ENCODE results near the gene ENTREP3. TPM values are rescaled to one million over a fixed set of nuclear protein-coding genes. Genes with fewer than 3 reads are reported as not detected.

The ENTREP3 gene
- total and polyA plus RNA-seq, 8 donors: 6.7 to 14.4 (median 8.7) TPM

- 55 to 64% methylated on average over 10 of the region's 10 CpGs for WGBS, 2 donors
- no peak for TF ChIP-seq CTCF (IDR thresholded peaks at IDR 0.05)
- H3K36me3 ChIP-seq: no peaks in the 10 kb centered on the region
- intact Hi-C loops (cut with DNase I): loop anchor here in 1 of 3 donors (5.0 kb wide), 1 partner anchor 34 kb away; no protein-coding TSS in a partner anchor
- FAIRE-seq: no peak
- ATAC-seq: no peak
- H3K4me1 ChIP-seq: no peaks in the 10 kb centered on the region
- H3K27me3 ChIP-seq: no peaks in the 10 kb centered on the region
- H3K4me3 ChIP-seq: no peak overlapping the region
- no peak for DNase-seq
- H3K27ac ChIP-seq: no peak overlapping the region
- no peaks in the 10 kb centered on the region for H3K9me3 ChIP-seq
Measured at GRCh38 chr1:155278689-155279160, 23.4 kb upstream of the ENTREP3 start.

DNA sequence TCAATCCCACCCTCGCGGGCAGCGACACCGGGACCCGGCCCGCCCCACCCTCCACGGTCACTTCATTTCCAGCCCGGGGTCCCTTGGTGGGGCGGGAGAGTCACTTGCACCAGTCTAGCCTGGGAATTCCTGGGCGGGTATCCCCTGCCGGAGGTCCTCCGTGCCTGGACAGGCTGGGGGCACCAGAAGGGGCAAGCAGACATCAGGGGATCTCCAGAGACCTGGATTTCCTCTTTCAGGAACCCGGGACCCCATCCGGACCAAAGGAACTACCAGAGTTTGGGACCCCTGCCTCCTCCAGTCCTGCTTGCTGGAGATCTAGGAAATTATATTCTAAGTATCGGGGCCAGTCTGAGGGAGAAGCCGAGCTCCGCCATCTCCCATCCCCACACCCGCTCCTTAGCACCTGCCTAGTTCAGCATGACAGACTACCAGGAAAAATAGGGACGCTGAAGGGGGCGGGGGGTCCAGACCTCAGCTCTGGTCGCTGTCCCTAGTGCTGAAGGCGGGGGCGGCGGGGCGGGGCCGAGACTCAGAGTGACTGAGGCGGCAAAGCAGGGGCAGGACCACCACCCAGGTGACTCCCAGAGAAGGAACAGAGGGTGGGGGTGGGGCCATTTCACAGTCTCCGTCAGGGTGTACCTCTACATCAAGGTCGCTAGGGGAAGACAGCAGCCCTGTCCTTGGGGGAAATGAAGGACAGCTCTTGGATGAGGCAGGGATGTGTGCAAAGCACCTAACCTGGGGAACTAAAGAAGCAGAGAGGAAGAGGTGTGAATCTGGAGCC is 22.8 kb upstream of the ENTREP3 start:
- 1% methylated on average over 29 of the region's 29 CpGs for WGBS, 2 donors
- peak overlapping the region; percentile 52 to 91 (median 80) for H3K4me3 ChIP-seq
- no peaks in the 10 kb centered on the region for H3K4me1 ChIP-seq
- peak overlapping the region in 3 of 4 donors; percentile 28 to 55 (median 52) for H3K27ac ChIP-seq
- ATAC-seq (peak; percentile 13 to 39 (median 34)), FAIRE-seq (no peak), DNase-seq (peak; percentile 55 to 84 (median 66))
- no peaks in the 10 kb centered on the region for H3K9me3 ChIP-seq
- TF ChIP-seq CTCF (IDR thresholded peaks at IDR 0.05): peak in 1 of 4 donors; percentile 20
- no peaks in the 10 kb centered on the region for H3K27me3 ChIP-seq
- H3K36me3 ChIP-seq: no peaks in the 10 kb centered on the region
- intact Hi-C loops (cut with DNase I): loop anchor here in 1 of 3 donors (5.0 kb wide), 1 partner anchor 34 kb away; no protein-coding TSS in a partner anchor

GRCh38 chr1:155277070-155277901 is 22.0 kb upstream of the ENTREP3 start, which contains the start of gene HCN3:
HCN3 (plus strand) TSS chr1:155277463; CDS start chr1:155277591, 128 bp downstream.
- peak; percentile 75 to 87 (median 86) for ATAC-seq
- no peaks in the 10 kb centered on the region for H3K36me3 ChIP-seq
- no peak for FAIRE-seq
- intact Hi-C loops (cut with DNase I): loop anchor here in 1 of 3 donors (5.0 kb wide), 1 partner anchor 35 kb away; no protein-coding TSS in a partner anchor
- 1% methylated on average over 58 to 68 of the region's 68 CpGs for WGBS, 2 donors
- no peaks in the 10 kb centered on the region for H3K27me3 ChIP-seq
- TF ChIP-seq CTCF (IDR thresholded peaks at IDR 0.05): peak; percentile 45 to 56 (median 54)
- no peaks in the 10 kb centered on the region for H3K9me3 ChIP-seq
- H3K4me1 ChIP-seq: peaks cover 0 to 3% (median 3%) of the 10 kb centered on the region in 3 donors
- H3K27ac ChIP-seq: peak within 1 kb of the TSS; percentile 28 to 55 (median 48)
- DNase-seq: peak; percentile 96 to 99 (median 98)
- peak within 1 kb of the TSS; percentile 52 to 91 (median 80) for H3K4me3 ChIP-seq

DNA sequence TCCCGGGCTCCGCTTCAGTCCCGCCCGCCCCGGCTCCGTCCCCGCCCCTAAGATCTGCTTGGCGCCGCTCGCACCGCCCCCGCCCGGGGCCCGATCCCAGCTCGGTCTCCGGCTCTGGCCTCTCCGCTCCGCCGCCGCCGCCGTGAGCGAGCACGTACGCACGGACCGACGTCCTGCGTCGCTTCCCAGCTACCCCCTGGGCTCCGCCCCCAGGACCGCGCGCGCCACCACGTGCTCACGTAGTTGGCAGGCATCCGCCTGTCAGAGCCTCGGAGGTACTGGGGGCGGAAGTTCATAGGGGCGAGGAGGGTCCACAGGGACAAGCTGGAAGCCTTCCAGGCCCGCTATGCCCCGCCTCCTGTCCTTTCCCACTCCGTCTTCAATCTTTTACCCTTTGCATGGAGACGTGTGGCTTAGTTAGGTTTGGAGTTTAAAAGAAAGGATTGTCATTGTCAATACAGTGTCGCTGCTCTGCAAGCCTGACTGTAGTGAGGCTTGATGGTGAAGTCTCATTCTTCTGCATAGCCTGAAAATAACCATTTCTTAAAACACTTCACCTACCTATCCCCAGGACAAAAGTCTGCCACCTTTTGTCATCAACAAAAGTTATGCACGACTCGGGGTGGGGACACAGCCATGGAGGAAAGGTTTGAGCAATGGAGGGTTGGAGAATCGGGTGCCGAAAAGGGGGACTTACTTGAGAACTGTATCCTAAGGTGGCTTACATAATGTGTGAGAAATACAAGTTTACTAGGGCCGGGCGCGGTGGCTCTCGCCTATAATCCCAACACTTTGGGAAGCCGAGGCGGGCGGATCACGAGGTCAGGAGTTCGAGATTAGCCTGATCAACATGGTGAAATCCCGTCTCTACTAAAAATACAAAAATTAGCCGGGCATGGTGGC is 18.3 kb upstream of the ENTREP3 start, which contains the start of gene CLK2:
CLK2 (minus strand) TSS at position 162 of the 903 bp plus-strand sequence. CDS start 2,527 bp downstream, outside the sequence.
- peaks cover 0 to 12% (median 3%) of the 10 kb centered on the region in 3 donors for H3K4me1 ChIP-seq
- 10 to 12% methylated on average over 49 to 61 of the region's 61 CpGs for WGBS, 2 donors
- peak within 1 kb of the TSS; percentile 63 to 74 (median 67) for H3K4me3 ChIP-seq
- H3K9me3 ChIP-seq: no peaks in the 10 kb centered on the region
- peak within 1 kb of the TSS; percentile 76 to 93 (median 84) for H3K27ac ChIP-seq
- H3K27me3 ChIP-seq: no peaks in the 10 kb centered on the region
- ATAC-seq (peak; percentile 85 to 92 (median 88)), DNase-seq (peak; percentile 94 to 99 (median 96)), FAIRE-seq (no peak)
- intact Hi-C loops (cut with DNase I): no loop called here
- TF ChIP-seq CTCF (IDR thresholded peaks at IDR 0.05): no peak
- H3K36me3 ChIP-seq: peaks cover 7 to 22% (median 11%) of the 10 kb centered on the region in 3 donors

Measured in pancreas (tissue), 10 donors.